B cell (primary cell): Measurements from ENCODE around the gene TTC9C. TPM values are rescaled to one million over a fixed set of nuclear protein-coding genes. Genes with fewer than 3 reads are reported as not detected.
A peak's percentile ranks its signal among the peaks of the same experiment; 100 is the strongest.

Experiments
- ATAC-seq: fragments of 200-7000 bp; cut with Tn5 transposase; one replicate; pipeline ENCODE4 v1.10.0; 2021; ENCODE audit warnings: low read depth, mild to moderate bottlenecking, moderate number of reproducible peaks, moderate library complexity
- CTCF ChIA-PET: fragments of 350-600 bp; sonication (Branson Sonifier 250); formaldehyde crosslinking; loops from one replicate; lab custom pipeline; 2021; ENCODE audit warnings: antibody characterized with exemption, inconsistent platforms; lab: Charles Lee
- POLR2A ChIA-PET: fragments of 350-600 bp; sonication (Branson Sonifier 250); formaldehyde crosslinking; loops from one replicate; lab custom pipeline; 2021; ENCODE audit warnings: antibody characterized with exemption; lab: Charles Lee
- DNase-seq: peaks from one replicate; pipeline ENCODE4 v3.0.0; 2013
- H2AFZ ChIP-seq: 2 replicates; pipeline ENCODE4 v1.6.1; 2012; ENCODE audit warnings: mild to moderate bottlenecking, low read depth, low read length; ENCODE audit not compliant: insufficient read depth, poor library complexity, severe bottlenecking
- H3K27ac ChIP-seq, 2 donors: 1 replicate in 1 of 2; 2 replicates in 1 of 2; pipeline ENCODE4 v1.5.1; 2012 to 2013; ENCODE audit warnings: low read length in 2 of 2, mild to moderate bottlenecking in 2 of 2, moderate library complexity in 1 of 2
- H3K27me3 ChIP-seq, 4 experiments: fragments of 200-600 bp in 1 of 4; sonication (generic) in 1 of 4; replicated peaks in 1 of 4; 1 replicate in 2 of 4; 2 replicates in 2 of 4; pipeline versions ENCODE4 v1.6.1 to v1.7.0; 2013 to 2016; ENCODE audit warnings: low read length in 3 of 4, mild to moderate bottlenecking in 2 of 4, mixed read lengths in 1 of 4, moderate library complexity in 1 of 4; ENCODE audit not compliant: insufficient read depth in 4 of 4, control insufficient read depth in 3 of 4; ENCODE audit errors: control extremely low read depth in 1 of 4
- H3K36me3 ChIP-seq, 2 experiments: replicated peaks in 1 of 2; 1 replicate in 1 of 2; 2 replicates in 1 of 2; pipeline versions ENCODE4 v1.6.1 to v1.7.1; 2013; ENCODE audit warnings: low read length in 1 of 2; ENCODE audit not compliant: insufficient read depth in 2 of 2, control insufficient read depth in 1 of 2; ENCODE audit errors: control extremely low read depth in 1 of 2, extremely low read depth in 1 of 2
- H3K4me1 ChIP-seq, 2 donors: fragments of 200-600 bp in 1 of 2; sonication (generic) in 1 of 2; 1 replicate in 1 of 2; 2 replicates in 1 of 2; pipeline versions ENCODE4 v1.5.1 to v1.6.1; 2013 to 2017; ENCODE audit warnings: low read length in 2 of 2; ENCODE audit not compliant: control insufficient read depth in 2 of 2, insufficient read depth in 2 of 2
- H3K4me2 ChIP-seq: replicated peaks from 2 replicates; pipeline ENCODE3; 2012; ENCODE audit warnings: mild to moderate bottlenecking, low read depth, low read length; ENCODE audit not compliant: poor library complexity, severe bottlenecking
- H3K4me3 ChIP-seq, 5 experiments: fragments of 200-600 bp in 1 of 5; sonication (generic) in 1 of 5; 1 replicate in 3 of 5; 2 replicates in 2 of 5; pipeline versions ENCODE4 v1.5.1 to v1.7.0; 2011 to 2016; ENCODE audit warnings: low read length in 4 of 5, mild to moderate bottlenecking in 4 of 5, low read depth in 2 of 5, control low read depth in 1 of 5, moderate library complexity in 1 of 5; ENCODE audit not compliant: insufficient read depth in 1 of 5; ENCODE audit errors: control extremely low read depth in 1 of 5, extremely low read depth in 1 of 5
- H3K79me2 ChIP-seq: fragments of 200-600 bp; sonication (generic); one replicate; pipeline ENCODE4 v1.6.0; 2016; ENCODE audit warnings: low read length; ENCODE audit not compliant: control insufficient read depth, insufficient read depth
- H3K9ac ChIP-seq: fragments of 200-600 bp; sonication (generic); 2 replicates; pipeline ENCODE4 v1.6.1; 2017; ENCODE audit warnings: mild to moderate bottlenecking, low read length, moderate library complexity
- H3K9me3 ChIP-seq, 3 donors: one replicate each; pipeline versions ENCODE4 v1.6.1 to v1.7.1; 2013; ENCODE audit warnings: low read length in 2 of 3; ENCODE audit not compliant: control insufficient read depth in 2 of 3, insufficient read depth in 1 of 3; ENCODE audit errors: control extremely low read depth in 1 of 3
- H4K20me1 ChIP-seq: 2 replicates; pipeline ENCODE4 v1.6.0; 2012; ENCODE audit warnings: mild to moderate bottlenecking, low read length; ENCODE audit not compliant: insufficient read depth, control insufficient read depth, poor library complexity, severe bottlenecking
- H3K27ac Mint-ChIP-seq: one replicate; pipeline ENCODE4 v1.8.0; 2021; ENCODE audit warnings: mixed read lengths
- H3K27me3 Mint-ChIP-seq: one replicate; pipeline ENCODE4 v1.8.0; 2021; ENCODE audit warnings: mixed read lengths
- H3K4me1 Mint-ChIP-seq: one replicate; pipeline ENCODE4 v1.8.0; 2021; ENCODE audit warnings: mixed read lengths
- H3K4me3 Mint-ChIP-seq: one replicate; pipeline ENCODE4 v1.8.0; 2021; ENCODE audit warnings: mixed read lengths
- H3K9me3 Mint-ChIP-seq: one replicate; pipeline ENCODE4 v1.8.0; 2022; ENCODE audit warnings: mixed read lengths; ENCODE audit not compliant: insufficient read depth
- CTCF ChIP-seq: fragments of 200-600 bp; IDR thresholded peaks from one replicate; pipeline ENCODE4 v1.8.0; 2022; ENCODE audit warnings: antibody characterized with exemption, mild to moderate bottlenecking
- EZH2 ChIP-seq: IDR thresholded peaks from 2 replicates; pipeline ENCODE4 v1.6.1; 2012; ENCODE audit warnings: borderline replicate concordance, low read depth, mild to moderate bottlenecking, moderate library complexity, low read length; ENCODE audit not compliant: insufficient read depth, poor library complexity, severe bottlenecking
- WGBS: methylation state at CpG from one replicate; pipeline ENCODE4 v1.1.5; 2013; ENCODE audit warnings: missing lambda C conversion rate; ENCODE audit not compliant: insufficient coverage; 5-methylcytosine and 5-hydroxymethylcytosine counted together
- intact Hi-C: fragments of 100-400 bp; cut with micrococcal nuclease; formaldehyde crosslinking; loops from one replicate; pipeline ENCODE4 v1.10.0; 2022
- polyA plus RNA-seq: library from polyadenylated mRNA; depleted of rRNA; stranded (reverse); fragments of >200 nt; gene quantifications from 2 replicates; pipeline ENCODE4 v1.2.3, GENCODE V29; 2012
- total RNA-seq, 2 donors: library from RNA; stranded (reverse); fragments of 120-200 nt in 1 of 2; gene quantifications; 1 replicate in 1 of 2; 2 replicates in 1 of 2; pipeline versions ENCODE4 v1.2.3 to v1.2.4, GENCODE V29; 2013 to 2022

TTC9C gene
- total and polyA plus RNA-seq, 2 donors (not counting 1 experiment from before 2014, with no cell fraction given) = 33.5 to 56.3 TPM

DNA sequence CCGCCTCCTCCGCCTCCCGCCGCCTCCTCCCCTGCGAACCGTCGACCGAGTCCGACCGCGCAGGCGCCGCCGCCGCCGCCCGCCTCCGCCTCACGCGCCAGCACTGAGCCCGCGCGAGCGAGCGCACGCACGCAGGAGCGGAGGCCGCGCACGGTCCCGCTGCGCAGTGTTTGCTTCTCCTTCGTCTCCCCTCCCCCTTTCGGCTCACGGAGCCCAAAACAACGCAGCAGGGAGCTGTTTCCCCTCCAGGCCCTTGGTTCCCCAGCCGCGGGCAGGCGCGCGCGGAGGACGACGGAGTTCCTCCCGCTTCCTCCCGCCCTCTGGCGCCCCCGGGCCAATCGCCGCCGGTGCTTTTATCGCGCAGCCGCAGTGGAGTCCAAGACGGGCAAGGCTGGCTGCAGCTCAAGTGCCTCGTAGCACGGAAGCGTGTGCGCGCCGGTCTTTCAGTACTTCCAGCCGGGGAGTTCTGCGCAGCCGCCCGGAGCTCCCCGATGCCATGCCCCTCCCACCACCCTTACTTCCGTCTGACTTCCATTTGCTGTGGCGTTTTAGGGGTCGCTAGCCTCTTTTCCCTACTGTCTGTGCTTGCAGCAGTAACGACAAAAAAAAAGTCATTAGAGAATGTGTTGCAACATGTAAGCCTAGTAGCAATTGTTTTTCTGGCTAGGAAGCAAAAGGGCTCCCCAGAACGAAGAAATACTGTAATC lies 968 bp upstream of the TTC9C start, which contains the start of gene HNRNPUL2:
HNRNPUL2 (minus strand) TSS at position 293 of the 707 bp plus-strand sequence. CDS start 301 bp downstream, outside the sequence.
- TF ChIP-seq CTCF (no peak), EZH2 (no peak)
- H3K9me3 ChIP-seq = no peaks in the 10 kb centered on the region
- peaks cover 53% of the 10 kb centered on the region for H4K20me1 ChIP-seq
- DNase-seq = peak; percentile 99
- peak within 1 kb of the TSS; percentile 93 for H3K9ac ChIP-seq
- H3K27ac Mint-ChIP-seq = peak within 1 kb of the TSS; percentile 99
- no peaks in the 10 kb centered on the region for H3K9me3 Mint-ChIP-seq
- H3K27me3 Mint-ChIP-seq = no peaks in the 10 kb centered on the region
- H3K4me2 ChIP-seq = peak within 1 kb of the TSS; percentile 91
- H3K4me3 Mint-ChIP-seq = peak within 1 kb of the TSS; percentile 95
- WGBS = under 1% methylated on average over 71 of the region's 72 CpGs
- peaks cover 81% of the 10 kb centered on the region for H3K79me2 ChIP-seq
- H3K36me3 ChIP-seq = peaks cover 2 to 24% of the 10 kb centered on the region in 2 experiments
- peaks cover 37 to 41% of the 10 kb centered on the region in 2 donors for H3K4me1 ChIP-seq
- CTCF ChIA-PET = interaction anchor here (0.6 to 5.5 kb wide), 16 partner anchors 19 to 332 kb away, joined by 3 to 34 read pairs (median 4); partner anchors contain the start of genes B3GAT3, BSCL2, SLC3A2 and TMEM179B
- peak within 1 kb of the TSS; percentile 90 to 91 for H3K27ac ChIP-seq
- H3K27me3 ChIP-seq = no peaks in the 10 kb centered on the region
- H2AFZ ChIP-seq = peak within 1 kb of the TSS; percentile 91
- H3K4me3 ChIP-seq = peak within 1 kb of the TSS; percentile 96 to 100 (median 99)
- POLR2A ChIA-PET = interaction anchor here (0.5 to 4.9 kb wide), 24 partner anchors 14 to 154 kb away, joined by 3 to 75 read pairs (median 6); partner anchors contain the start of genes BSCL2, C11orf98, CSKMT and EEF1G
- intact Hi-C loops = loop anchor here (1.0 to 2.0 kb wide), 11 partner anchors 18 to 153 kb away; partner anchors contain the start of genes EML3, ROM1, SLC3A2 and STX5
- H3K4me1 Mint-ChIP-seq = peaks cover 53% of the 10 kb centered on the region
- peak; percentile 79 for ATAC-seq
